PFSK-1 (cell line): ENCODE data around the gene GP1BA.

Source experiments
- FOXP2 ChIP-seq: optimal IDR thresholded peaks from 2 replicates; pipeline ENCODE3; 2011; ENCODE audit warnings: borderline replicate concordance, control low read depth, inconsistent platforms; ENCODE audit not compliant: insufficient read depth; ENCODE audit errors: extremely low read length, extremely low read depth
- POLR2AphosphoS5 ChIP-seq: IDR thresholded peaks from 2 replicates; pipeline ENCODE4 v1.6.1; 2012; ENCODE audit warnings: low read depth, mild to moderate bottlenecking, control low read depth, low read length, moderate library complexity
- SIN3A ChIP-seq: IDR thresholded peaks from 2 replicates; pipeline ENCODE4 v1.6.1; 2012; ENCODE audit warnings: mild to moderate bottlenecking, low read length, moderate library complexity, borderline replicate concordance; ENCODE audit not compliant: insufficient read depth
- TAF1 ChIP-seq: IDR thresholded peaks from 2 replicates; pipeline ENCODE4 v1.6.1; 2012; ENCODE audit warnings: low read length, control low read depth, borderline replicate concordance; ENCODE audit not compliant: insufficient read depth
- TF ChIP-seq, protein P1 (sequence below), 2 experiments: IDR thresholded peaks; 2 replicates each; pipeline versions ENCODE4 v1.6.1 to v1.8.0; 2011 to 2012; ENCODE audit warnings: low read depth in 2 of 2, low read length in 2 of 2, control low read depth in 1 of 2, inconsistent platforms in 1 of 2, mild to moderate bottlenecking in 1 of 2, moderate library complexity in 1 of 2; ENCODE audit not compliant: insufficient read depth in 1 of 2

Gene GP1BA

DNA sequence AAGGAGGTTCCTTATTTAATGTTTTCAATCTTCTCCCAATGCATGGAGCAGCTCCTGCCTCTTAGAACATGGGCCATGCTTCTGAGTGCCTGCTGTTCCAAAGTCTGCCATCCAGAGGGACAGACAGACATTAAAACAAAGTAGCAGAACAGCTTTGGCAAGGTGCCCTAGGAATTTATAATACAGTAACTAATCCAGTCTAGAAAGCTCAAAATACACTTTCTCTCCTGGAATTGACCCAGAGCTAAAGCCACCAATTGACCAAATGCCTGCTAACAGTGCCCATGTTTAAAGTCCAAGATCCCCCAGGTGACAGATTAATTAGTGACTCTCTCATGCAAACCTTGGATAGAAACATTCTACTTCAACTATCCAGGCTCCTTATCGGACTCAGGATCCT, 18.1 kb upstream of the GP1BA start:
- TF ChIP-seq POLR2AphosphoS5 (no peak), FOXP2 (no peak), TAF1 (no peak), SIN3A (no peak)
- TF ChIP-seq, protein P1, sequence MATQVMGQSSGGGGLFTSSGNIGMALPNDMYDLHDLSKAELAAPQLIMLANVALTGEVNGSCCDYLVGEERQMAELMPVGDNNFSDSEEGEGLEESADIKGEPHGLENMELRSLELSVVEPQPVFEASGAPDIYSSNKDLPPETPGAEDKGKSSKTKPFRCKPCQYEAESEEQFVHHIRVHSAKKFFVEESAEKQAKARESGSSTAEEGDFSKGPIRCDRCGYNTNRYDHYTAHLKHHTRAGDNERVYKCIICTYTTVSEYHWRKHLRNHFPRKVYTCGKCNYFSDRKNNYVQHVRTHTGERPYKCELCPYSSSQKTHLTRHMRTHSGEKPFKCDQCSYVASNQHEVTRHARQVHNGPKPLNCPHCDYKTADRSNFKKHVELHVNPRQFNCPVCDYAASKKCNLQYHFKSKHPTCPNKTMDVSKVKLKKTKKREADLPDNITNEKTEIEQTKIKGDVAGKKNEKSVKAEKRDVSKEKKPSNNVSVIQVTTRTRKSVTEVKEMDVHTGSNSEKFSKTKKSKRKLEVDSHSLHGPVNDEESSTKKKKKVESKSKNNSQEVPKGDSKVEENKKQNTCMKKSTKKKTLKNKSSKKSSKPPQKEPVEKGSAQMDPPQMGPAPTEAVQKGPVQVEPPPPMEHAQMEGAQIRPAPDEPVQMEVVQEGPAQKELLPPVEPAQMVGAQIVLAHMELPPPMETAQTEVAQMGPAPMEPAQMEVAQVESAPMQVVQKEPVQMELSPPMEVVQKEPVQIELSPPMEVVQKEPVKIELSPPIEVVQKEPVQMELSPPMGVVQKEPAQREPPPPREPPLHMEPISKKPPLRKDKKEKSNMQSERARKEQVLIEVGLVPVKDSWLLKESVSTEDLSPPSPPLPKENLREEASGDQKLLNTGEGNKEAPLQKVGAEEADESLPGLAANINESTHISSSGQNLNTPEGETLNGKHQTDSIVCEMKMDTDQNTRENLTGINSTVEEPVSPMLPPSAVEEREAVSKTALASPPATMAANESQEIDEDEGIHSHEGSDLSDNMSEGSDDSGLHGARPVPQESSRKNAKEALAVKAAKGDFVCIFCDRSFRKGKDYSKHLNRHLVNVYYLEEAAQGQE (IDR thresholded peaks at IDR 0.05; ENCODE audit: insufficient read depth in 1 of 2, low read depth in 2 of 2, low read length in 2 of 2), result no peak

DNA sequence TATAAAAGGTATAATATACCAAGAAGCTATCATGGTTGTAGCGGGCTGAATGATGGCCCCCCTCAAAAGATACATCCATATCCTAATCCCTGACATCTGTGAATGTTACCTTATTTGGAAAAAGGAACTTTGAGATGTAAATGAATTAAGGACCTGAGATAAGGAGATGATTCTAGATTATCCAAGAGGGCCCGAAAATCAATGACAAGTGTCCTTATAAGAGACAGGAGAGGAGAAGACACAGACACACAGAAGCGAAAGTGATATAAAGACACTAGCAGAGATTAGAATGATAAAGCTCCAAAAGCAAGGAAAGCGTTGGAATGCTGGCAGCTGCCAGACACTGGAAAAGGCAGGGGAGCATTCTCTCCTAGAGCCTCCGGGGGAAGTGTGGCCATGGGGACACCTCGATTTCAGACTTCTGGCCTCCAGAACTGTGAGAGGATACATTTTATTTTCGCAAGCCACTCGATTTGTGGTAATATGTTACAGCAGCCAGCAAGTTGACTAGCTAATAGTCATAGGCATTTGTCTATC, 12.5 kb upstream of the GP1BA start:
- TF ChIP-seq FOXP2 (no peak), TAF1 (no peak), SIN3A (no peak), POLR2AphosphoS5 (no peak)
- TF ChIP-seq, protein P1 (IDR thresholded peaks at IDR 0.05; ENCODE audit: insufficient read depth in 1 of 2, low read depth in 2 of 2, low read length in 2 of 2), result no peak

- TF ChIP-seq TAF1 (no peak), FOXP2 (no peak), SIN3A (no peak), POLR2AphosphoS5 (no peak)
- TF ChIP-seq, protein P1 (IDR thresholded peaks at IDR 0.05; ENCODE audit: insufficient read depth in 1 of 2, low read depth in 2 of 2, low read length in 2 of 2), result no peak
Observed at GRCh38 chr17:4920351-4921048, 11.6 kb upstream of the GP1BA start.

GRCh38 chr17:4921320-4921719, 10.8 kb upstream of the GP1BA start:
- TF ChIP-seq, protein P1 (IDR thresholded peaks at IDR 0.05; ENCODE audit: insufficient read depth in 1 of 2, low read depth in 2 of 2, low read length in 2 of 2), result no peak
- TF ChIP-seq TAF1 (no peak), SIN3A (no peak), POLR2AphosphoS5 (no peak), FOXP2 (no peak)
